HepG2 (cell line): Measurements from ENCODE around the gene MPZL3. TPM values are rescaled to one million over a fixed set of nuclear protein-coding genes. Genes with fewer than 3 reads are reported as not detected.

Source experiments
- ATAC-seq: fragments of 200-7000 bp; cut with Tn5 transposase; 3 replicates; pipeline ENCODE4 v1.9.1; 2020; ENCODE audit warnings: mild to moderate bottlenecking, moderate library complexity
- BruUV-seq: library from RNA; stranded (reverse); fragments of 400-500 nt; replicated peaks from 2 replicates; lab custom pipeline; 2021; lab: Mats Ljungman, UMichigan
- CTCF ChIA-PET: fragments of 300-600 bp; formaldehyde crosslinking; extraction: SDS; loops from one replicate; lab custom pipeline; 2021; ENCODE audit warnings: low total read pairs, inconsistent platforms, low intra/inter-chr PET ratio; lab: Yijun Ruan, JAX
- POLR2A ChIA-PET: fragments of 350-600 bp; sonication (Branson Sonifier 250); formaldehyde crosslinking; loops from one replicate; lab custom pipeline; 2020; ENCODE audit warnings: antibody characterized with exemption, inconsistent platforms; lab: Yijun Ruan, JAX
- DNase-seq: peaks from one replicate; pipeline ENCODE4 v3.0.0-alpha.2; 2015; ENCODE audit warnings: low spot score
- FAIRE-seq: peaks from 3 replicates; lab custom pipeline; 2011; peaks lifted over from hg19 to GRCh38; lab: Jason Lieb, UNC
- H2AFZ ChIP-seq: one replicate; pipeline ENCODE4 v1.6.1; 2011; ENCODE audit warnings: low read length, inconsistent platforms
- H3K27ac ChIP-seq: fragments of 300-600 bp; 3 replicates; pipeline ENCODE4 v1.8.0; 2011; ENCODE audit warnings: mixed run types, mild to moderate bottlenecking, mixed read lengths, low read length, inconsistent platforms; ENCODE audit not compliant: insufficient read depth; ENCODE audit errors: extremely low read length
- H3K27me3 ChIP-seq, 2 experiments: fragments of 200-600 bp in 1 of 2; 2 replicates in 1 of 2; 3 replicates in 1 of 2; pipeline versions ENCODE4 v1.6.0 to v1.8.0; 2011; ENCODE audit warnings: low read length in 2 of 2, mild to moderate bottlenecking in 2 of 2, moderate library complexity in 2 of 2, inconsistent platforms in 1 of 2; ENCODE audit not compliant: insufficient read depth in 2 of 2, control insufficient read depth in 1 of 2
- H3K36me3 ChIP-seq, 2 experiments: fragments of 200-600 bp in 1 of 2; replicated peaks in 1 of 2; 2 replicates in 1 of 2; 3 replicates in 1 of 2; pipeline versions ENCODE4 v1.5.1 to v1.8.0; 2011; ENCODE audit warnings: low read length in 2 of 2, inconsistent platforms in 1 of 2; ENCODE audit not compliant: insufficient read depth in 2 of 2, control insufficient read depth in 1 of 2
- H3K4me1 ChIP-seq: 2 replicates; pipeline ENCODE4 v1.5.1; 2012; ENCODE audit warnings: low read length, inconsistent platforms; ENCODE audit not compliant: insufficient read depth
- H3K4me2 ChIP-seq: 2 replicates; pipeline ENCODE4 v1.6.0; 2011; ENCODE audit warnings: low read depth, low read length, inconsistent platforms
- H3K4me3 ChIP-seq, 3 experiments: fragments of 200-600 bp in 1 of 3; sonication (generic), shearing (Covaris generic) in 1 of 3; replicated peaks in 1 of 3; 2 replicates each; pipeline ENCODE4 v1.5.1; 2011 to 2016; ENCODE audit warnings: low read length in 3 of 3, inconsistent platforms in 2 of 3, low read depth in 2 of 3, mild to moderate bottlenecking in 2 of 3, control low read depth in 1 of 3, mixed read lengths in 1 of 3; ENCODE audit not compliant: insufficient read depth in 1 of 3
- H3K79me2 ChIP-seq: one replicate; pipeline ENCODE4 v1.6.1; 2011; ENCODE audit warnings: low read length, inconsistent platforms; ENCODE audit not compliant: insufficient read depth
- H3K9ac ChIP-seq: 2 replicates; pipeline ENCODE4 v1.6.0; 2011; ENCODE audit warnings: mild to moderate bottlenecking, low read depth, low read length, inconsistent platforms; ENCODE audit not compliant: insufficient read depth
- H3K9me3 ChIP-seq: 2 replicates; pipeline ENCODE4 v1.5.1; 2012; ENCODE audit warnings: mild to moderate bottlenecking, low read length
- H4K20me1 ChIP-seq: 2 replicates; pipeline ENCODE4 v1.6.0; 2011; ENCODE audit warnings: inconsistent platforms, mild to moderate bottlenecking, low read length, moderate library complexity; ENCODE audit not compliant: insufficient read depth
- CHD2 ChIP-seq: IDR thresholded peaks from 2 replicates; pipeline ENCODE4 v1.6.1; 2011; ENCODE audit warnings: low read depth, low read length, improper control_type of control experiment
- FOXK1 ChIP-seq: sonication (generic); formaldehyde crosslinking; IDR thresholded peaks from 2 replicates; pipeline ENCODE4 v1.4.0; 2020; ENCODE audit warnings: low read depth, missing genetic modification reagents, borderline replicate concordance
- IRX3 ChIP-seq: sonication (generic); formaldehyde crosslinking; IDR thresholded peaks from 2 replicates; pipeline ENCODE4 v1.8.1; 2023; ENCODE audit warnings: mild to moderate bottlenecking, low read depth, missing genetic modification reagents, borderline replicate concordance
- KLF11 ChIP-seq: IDR thresholded peaks from 2 replicates; pipeline ENCODE4 v1.6.1; 2016; ENCODE audit warnings: missing compliant biosample characterization
- MYNN ChIP-seq: sonication (generic); formaldehyde crosslinking; IDR thresholded peaks from 2 replicates; pipeline ENCODE4 v1.4.0; 2020; ENCODE audit warnings: mild to moderate bottlenecking, low read depth, missing genetic modification reagents
- MYPOP ChIP-seq: sonication (generic); formaldehyde crosslinking; IDR thresholded peaks from 2 replicates; pipeline ENCODE4 v1.8.1; 2023; ENCODE audit warnings: mild to moderate bottlenecking, moderate library complexity, missing genetic modification reagents
- NR2F1 ChIP-seq, 2 experiments: fragments of 450-650 bp in 1 of 2; formaldehyde crosslinking in 1 of 2; IDR thresholded peaks; 2 replicates each; pipeline versions ENCODE4 v1.5.0 to v1.6.1; 2016 to 2020; ENCODE audit warnings: mild to moderate bottlenecking in 1 of 2, missing compliant biosample characterization in 1 of 2, missing genetic modification reagents in 1 of 2, moderate library complexity in 1 of 2
- SP2 ChIP-seq: sonication (generic); formaldehyde crosslinking; IDR thresholded peaks from 2 replicates; pipeline ENCODE4 v1.5.1; 2020; ENCODE audit warnings: mild to moderate bottlenecking, missing genetic modification reagents
- SRSF9 ChIP-seq: fragments of 200-400 bp; formaldehyde crosslinking; IDR thresholded peaks from 2 replicates; pipeline ENCODE4 v1.6.1; 2018; ENCODE audit warnings: borderline replicate concordance, mild to moderate bottlenecking, low read depth, low read length; ENCODE audit not compliant: insufficient read depth, poor library complexity, severe bottlenecking
- SYNCRIP ChIP-seq: fragments of 200-400 bp; formaldehyde crosslinking; IDR thresholded peaks from 2 replicates; pipeline ENCODE4 v1.6.1; 2018; ENCODE audit warnings: mild to moderate bottlenecking, low read depth, low read length; ENCODE audit not compliant: insufficient read depth
- ZBTB42 ChIP-seq: sonication (generic); formaldehyde crosslinking; IDR thresholded peaks from 2 replicates; pipeline ENCODE4 v1.5.0; 2020; ENCODE audit warnings: mild to moderate bottlenecking, missing genetic modification reagents
- ZNF230 ChIP-seq: sonication (generic); formaldehyde crosslinking; IDR thresholded peaks from 2 replicates; pipeline ENCODE4 v1.4.0; 2020; ENCODE audit warnings: mild to moderate bottlenecking, missing genetic modification reagents
- ZNF44 ChIP-seq: sonication (generic); formaldehyde crosslinking; IDR thresholded peaks from 2 replicates; pipeline ENCODE4 v1.5.1; 2020; ENCODE audit warnings: mild to moderate bottlenecking, missing genetic modification reagents
- ZNF556 ChIP-seq: sonication (generic); formaldehyde crosslinking; IDR thresholded peaks from 2 replicates; pipeline ENCODE4 v1.4.0; 2020; ENCODE audit warnings: mild to moderate bottlenecking, missing genetic modification reagents, borderline replicate concordance
- ZNF629 ChIP-seq: sonication (generic); formaldehyde crosslinking; conservative IDR thresholded peaks from 2 replicates; pipeline ENCODE4 v1.5.0; 2020; ENCODE audit warnings: missing genetic modification reagents
- ZNF775 ChIP-seq: sonication (generic); formaldehyde crosslinking; IDR thresholded peaks from 2 replicates; pipeline ENCODE4 v1.4.0; 2020; ENCODE audit warnings: missing genetic modification reagents, mild to moderate bottlenecking, moderate library complexity, borderline replicate concordance
- WGBS: methylation state at CpG from one replicate; pipeline ENCODE4 v1.1.6; 2017; ENCODE audit warnings: low lambda C conversion rate; 5-methylcytosine and 5-hydroxymethylcytosine counted together
- in situ Hi-C: cut with HindIII; loops from 2 replicates; pipeline ENCODE4 v1.10.0; 2017; ENCODE audit warnings: low pct_unique_long_range_greater_than_20kb; ENCODE audit not compliant: extremely low pct_ligation_motif_present
- intact Hi-C: fragments of 100-400 bp; cut with micrococcal nuclease; formaldehyde crosslinking; loops from one replicate; pipeline ENCODE4 v1.10.0; 2022; ENCODE audit not compliant: unreplicated experiment
- polyA plus RNA-seq, 8 experiments: library from polyadenylated mRNA; depleted of rRNA in 3 of 8; stranded (reverse) in 7 of 8; unstranded in 1 of 8; fragments of >200 nt; fragmentation: Illumina TruSeq in 4 of 8; extraction: Trizol in 4 of 8; gene quantifications; 2 replicates each; pipeline versions ENCODE4 v1.2.1 to v1.2.3, GENCODE V29; 2011 to 2016; ENCODE audit warnings: low read depth in 4 of 8, missing spikeins in 1 of 8, mixed read lengths in 1 of 8; ENCODE audit not compliant: insufficient read depth in 1 of 8
- total RNA-seq, 5 experiments: library from RNA; depleted of rRNA; stranded (reverse); fragments of >200 nt; fragmentation: Illumina TruSeq; extraction: Trizol; gene quantifications; 2 replicates each; pipeline ENCODE4 v1.2.3, GENCODE V29; 2016; ENCODE audit warnings: low read depth in 1 of 5
- TF ChIP-seq, protein P1 (sequence below): sonication (generic); formaldehyde crosslinking; IDR thresholded peaks from 2 replicates; pipeline ENCODE4 v1.8.1; 2023; ENCODE audit warnings: mild to moderate bottlenecking, missing genetic modification reagents

The MPZL3 gene
- total and polyA plus RNA-seq, 2 of the 13 experiments (the other 11 are each of a cell fraction or from before 2014, with no cell fraction given), result 5.3 to 9.3 TPM

- TF ChIP-seq NR2F1 (CRISPR knock-in tag; IDR thresholded peaks at IDR 0.05) (no peak), ZNF230 (CRISPR knock-in tag) (no peak), ZBTB42 (CRISPR knock-in tag) (no peak), MYPOP (no peak), IRX3 (CRISPR knock-in tag) (no peak), KLF11 (no peak), ZNF629 (CRISPR knock-in tag) (no peak), SRSF9 (no peak)
- TF ChIP-seq, protein P1, sequence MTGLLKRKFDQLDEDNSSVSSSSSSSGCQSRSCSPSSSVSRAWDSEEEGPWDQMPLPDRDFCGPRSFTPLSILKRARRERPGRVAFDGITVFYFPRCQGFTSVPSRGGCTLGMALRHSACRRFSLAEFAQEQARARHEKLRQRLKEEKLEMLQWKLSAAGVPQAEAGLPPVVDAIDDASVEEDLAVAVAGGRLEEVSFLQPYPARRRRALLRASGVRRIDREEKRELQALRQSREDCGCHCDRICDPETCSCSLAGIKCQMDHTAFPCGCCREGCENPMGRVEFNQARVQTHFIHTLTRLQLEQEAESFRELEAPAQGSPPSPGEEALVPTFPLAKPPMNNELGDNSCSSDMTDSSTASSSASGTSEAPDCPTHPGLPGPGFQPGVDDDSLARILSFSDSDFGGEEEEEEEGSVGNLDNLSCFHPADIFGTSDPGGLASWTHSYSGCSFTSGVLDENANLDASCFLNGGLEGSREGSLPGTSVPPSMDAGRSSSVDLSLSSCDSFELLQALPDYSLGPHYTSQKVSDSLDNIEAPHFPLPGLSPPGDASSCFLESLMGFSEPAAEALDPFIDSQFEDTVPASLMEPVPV (CRISPR knock-in tag), result no peak
Measured at GRCh38 chr11:118283037-118283636, 31.0 kb upstream of the MPZL3 start (continued).

GRCh38 chr11:118282606-118283005 lies 30.4 kb upstream of the MPZL3 start:
- Histone ChIP-seq H3K4me1 (peaks cover 2% of the 10 kb centered on the region; the same call in 1 of the 2 replicates), H3K9me3 (no peaks in the 10 kb centered on the region), H3K9ac (no peak overlapping the region), H3K4me2 (no peak overlapping the region), H3K36me3 (no peaks in the 10 kb centered on the region), H4K20me1 (no peaks in the 10 kb centered on the region), H2AFZ (no peak overlapping the region), H3K4me3 (no peak overlapping the region), H3K27me3 (no peaks in the 10 kb centered on the region), H3K79me2 (no peaks in the 10 kb centered on the region), H3K27ac (no peak overlapping the region)
- DNase-seq (no peak), FAIRE-seq (no peak), ATAC-seq (no peak)
- in situ Hi-C loops, result no loop called here
- no TSS peak for BruUV-seq
- WGBS, result 45% methylated on average over 6 of the region's 6 CpGs
- intact Hi-C loops, result no loop called here
- POLR2A ChIA-PET, result no interaction called here
- CTCF ChIA-PET, result no interaction called here
- TF ChIP-seq MYNN (CRISPR knock-in tag) (no peak), ZNF556 (CRISPR knock-in tag) (no peak), SYNCRIP (no peak), FOXK1 (no peak), ZNF44 (no peak), ZNF775 (no peak), CHD2 (no peak), SP2 (no peak)
